ENCODE data around the gene RAN.
"Not testable (repeated sequence)": the region's sequence is repeated elsewhere in the genome, so short reads cannot be mapped to it uniquely, and the experiment has no call there.

The RAN gene

DNA sequence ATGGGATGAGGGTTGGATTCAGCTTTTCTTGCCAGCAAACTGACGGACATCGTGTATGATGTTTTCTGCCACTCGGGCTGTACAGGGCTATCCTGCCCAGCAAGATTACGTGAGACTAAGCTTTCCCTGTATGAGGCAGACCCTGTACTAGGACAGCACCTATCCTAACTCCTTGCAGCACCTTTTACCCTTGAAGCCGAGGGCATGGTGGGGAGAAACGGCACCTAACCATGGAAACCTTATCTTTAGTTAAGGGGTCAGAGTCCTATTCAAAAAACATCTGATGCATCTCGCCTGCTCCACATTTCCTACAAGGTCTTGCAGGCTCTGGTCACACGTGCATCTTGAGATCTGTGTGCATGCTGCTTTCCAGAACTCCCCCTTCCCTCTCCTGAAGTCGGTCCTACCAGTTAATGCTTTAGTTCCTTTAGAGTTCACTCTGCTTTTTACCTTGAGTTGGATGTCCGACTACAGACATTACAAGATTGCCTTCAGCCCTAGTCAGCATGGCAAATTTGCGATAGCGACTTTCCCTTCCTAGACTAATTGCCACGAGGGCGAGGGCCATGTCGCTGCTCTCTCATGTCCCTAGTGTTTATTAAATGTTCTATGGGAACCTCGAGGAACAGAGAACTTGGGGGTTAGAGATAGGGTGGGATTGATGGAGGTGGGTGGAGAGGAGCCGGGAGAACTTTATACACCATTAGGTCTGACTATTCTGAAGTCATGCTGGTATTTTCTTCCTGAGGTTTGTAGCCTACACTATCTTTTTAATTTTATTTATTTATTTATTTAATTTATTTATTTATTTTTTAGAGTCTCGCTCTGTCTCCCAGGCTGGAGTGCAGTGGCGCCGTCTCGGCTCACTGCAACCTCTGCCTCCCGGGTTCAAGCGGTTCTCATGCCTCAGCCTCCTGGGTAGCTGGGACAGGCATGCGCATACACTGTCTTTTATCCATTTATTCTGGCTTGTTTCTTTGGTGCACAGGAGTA, 6.6 kb downstream of the RAN start:
- no peak for DNase-seq (ENCODE audit: low spot score)

DNA sequence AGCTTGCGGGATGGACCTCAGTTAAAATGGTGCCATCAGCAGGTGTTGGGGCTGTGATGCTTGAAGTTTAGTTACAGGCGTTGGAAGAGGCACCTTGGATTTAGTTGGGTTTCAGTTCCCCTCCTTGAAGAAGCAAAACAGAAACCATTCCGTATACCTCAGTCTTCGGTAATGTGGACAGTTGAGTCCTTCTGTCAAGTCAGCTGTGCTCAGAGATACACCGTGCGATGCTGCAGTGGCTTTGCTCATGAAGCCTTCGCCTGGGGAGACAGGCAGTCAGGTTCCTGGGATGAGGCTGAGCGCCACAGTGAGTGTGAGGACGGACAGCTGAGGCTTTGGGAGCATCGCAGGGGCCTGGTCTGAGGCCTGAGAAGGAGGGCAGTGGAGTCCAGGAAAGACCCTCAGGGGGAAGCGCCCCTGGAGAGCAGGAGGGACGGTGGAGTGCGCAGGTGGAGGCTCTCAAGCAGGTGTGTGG, 7.4 kb downstream of the RAN start:
- DNase-seq (ENCODE audit: low spot score): no peak

DNA sequence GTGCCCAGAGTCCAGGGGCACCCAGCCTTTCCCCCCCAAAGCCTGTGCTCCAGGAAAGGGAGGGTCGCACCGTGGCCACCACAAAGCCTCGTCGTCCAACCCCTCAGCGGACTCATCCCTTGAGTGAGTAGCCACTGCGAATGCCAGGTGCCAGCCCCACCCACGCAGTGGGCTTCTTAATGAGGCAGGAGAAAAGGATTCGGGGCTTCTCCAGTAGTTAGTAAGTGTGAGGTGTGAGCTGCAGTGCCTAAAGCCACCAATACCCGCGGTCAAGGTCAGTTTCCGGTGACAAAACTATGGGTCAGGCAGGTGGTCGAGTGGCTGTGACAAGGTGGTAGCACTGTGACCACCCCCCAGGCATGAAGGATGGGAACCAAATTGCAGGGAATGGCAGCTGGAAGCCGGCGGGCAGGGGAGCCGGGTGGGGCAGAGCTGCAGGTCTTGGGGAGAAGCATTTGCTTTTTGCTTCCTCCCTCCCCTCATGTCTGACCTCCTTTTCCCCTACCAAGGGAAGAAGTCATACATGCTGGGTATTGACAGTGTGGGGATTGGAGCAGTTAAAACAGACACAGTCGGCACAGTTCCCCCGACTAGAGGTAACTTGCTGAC, 8.0 kb downstream of the RAN start:
- no peak for DNase-seq (ENCODE audit: low spot score)

DNA sequence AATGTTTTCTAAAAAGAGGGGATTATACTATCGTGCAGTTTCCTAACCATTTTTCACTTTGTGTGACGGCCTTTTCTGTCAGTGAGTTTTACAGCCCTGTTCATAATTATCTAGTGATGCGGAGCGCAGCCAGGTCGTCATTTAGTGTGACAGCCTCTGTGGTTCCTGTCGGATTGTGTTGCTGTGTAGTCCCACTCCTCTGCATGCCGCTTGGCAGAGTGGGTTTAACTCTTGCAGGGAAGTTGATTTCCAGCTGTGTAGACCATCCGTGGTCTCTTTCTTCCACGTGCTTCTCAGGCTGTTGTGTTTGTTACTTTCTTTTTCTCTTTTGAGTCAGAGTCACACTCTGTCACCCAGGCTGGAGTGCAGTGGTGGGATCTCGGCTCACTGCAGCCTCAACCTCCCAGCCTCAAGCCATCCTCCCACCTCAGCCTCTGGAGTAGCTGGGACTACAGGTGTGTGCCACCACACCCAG, 8.6 kb downstream of the RAN start:
- no peak for DNase-seq (ENCODE audit: low spot score)

DNA sequence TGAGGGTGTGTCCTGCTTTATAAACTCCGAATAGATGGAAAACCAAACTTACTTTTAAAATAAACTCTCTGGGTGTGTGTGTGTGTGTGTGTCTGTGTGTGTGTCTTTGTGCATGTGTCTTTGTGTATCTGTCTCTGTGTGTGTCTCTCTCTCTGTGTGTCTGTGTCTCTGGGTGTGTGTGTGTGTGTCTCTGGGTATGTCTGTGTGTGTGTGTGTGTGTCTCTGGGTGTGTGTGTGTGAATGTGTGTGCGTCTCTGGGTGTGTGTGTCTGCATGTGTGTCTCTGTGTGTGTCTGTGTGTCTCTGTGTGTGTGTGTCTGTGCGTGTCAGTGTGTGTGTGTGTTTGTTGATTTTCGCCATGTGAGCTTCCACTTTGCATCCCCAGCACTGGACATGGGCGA, 9.2 kb downstream of the RAN start:
- DNase-seq (ENCODE audit: low spot score): no peak

DNA sequence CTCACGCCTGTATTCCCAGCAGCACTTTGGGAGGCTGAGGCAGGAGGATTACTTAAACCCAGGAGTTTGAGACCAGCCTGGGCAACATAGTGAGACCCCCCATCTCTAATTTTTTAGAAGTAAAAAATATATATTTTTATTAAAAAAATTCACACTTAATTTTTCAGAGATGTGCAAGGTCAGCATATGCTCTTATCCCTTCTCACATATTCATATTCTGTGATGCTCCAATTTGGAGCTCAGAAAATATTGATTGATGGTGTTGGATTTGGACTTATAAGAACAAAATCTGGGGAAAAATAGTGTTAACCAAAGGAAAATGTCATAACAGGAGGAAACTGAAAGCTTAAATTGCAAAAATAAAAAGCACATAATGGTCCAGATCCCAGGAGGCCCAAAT, 9.7 kb downstream of the RAN start:
- DNase-seq (ENCODE audit: low spot score): no peak

DNA sequence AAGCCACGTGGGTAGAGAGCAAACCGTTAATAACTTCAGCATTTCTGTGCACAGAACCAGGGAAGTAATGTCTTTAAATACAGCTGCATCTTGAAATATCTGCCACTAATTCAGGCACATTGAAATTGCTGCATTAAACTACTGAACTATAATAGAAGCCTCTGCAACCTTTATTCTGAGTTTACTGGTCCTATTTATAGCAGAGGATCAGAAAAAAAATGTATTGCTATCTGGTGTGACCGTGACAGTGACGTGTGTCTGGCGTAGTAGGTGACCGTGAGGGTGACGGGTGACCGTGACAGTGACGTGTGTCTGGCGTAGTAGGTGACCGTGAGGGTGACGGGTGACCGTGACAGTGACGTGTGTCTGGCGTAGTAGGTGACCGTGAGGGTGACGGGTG, 15.3 kb downstream of the RAN start:
- DNase-seq (ENCODE audit: low spot score): not testable (repeated sequence)

DNA sequence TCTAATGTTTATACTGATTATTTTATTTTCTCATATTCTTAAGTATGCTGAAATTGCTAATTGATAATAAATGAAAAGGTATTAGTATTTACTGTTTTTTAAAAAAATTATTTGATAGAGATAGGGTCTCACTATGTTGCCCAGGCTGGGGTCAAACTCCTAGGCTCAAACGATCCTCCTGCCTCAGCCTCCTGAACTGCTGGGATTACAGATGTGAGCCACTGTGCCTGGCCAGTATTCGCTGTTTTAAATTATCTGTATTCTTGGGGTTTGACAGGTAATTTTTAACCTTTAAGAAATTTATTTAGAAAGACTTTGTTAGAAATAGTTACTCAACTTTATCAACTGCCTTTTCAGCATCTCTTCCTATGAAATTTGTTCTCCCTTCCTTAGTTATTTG, 32.2 kb downstream of the RAN start:
- DNase-seq (ENCODE audit: low spot score): no peak

DNA sequence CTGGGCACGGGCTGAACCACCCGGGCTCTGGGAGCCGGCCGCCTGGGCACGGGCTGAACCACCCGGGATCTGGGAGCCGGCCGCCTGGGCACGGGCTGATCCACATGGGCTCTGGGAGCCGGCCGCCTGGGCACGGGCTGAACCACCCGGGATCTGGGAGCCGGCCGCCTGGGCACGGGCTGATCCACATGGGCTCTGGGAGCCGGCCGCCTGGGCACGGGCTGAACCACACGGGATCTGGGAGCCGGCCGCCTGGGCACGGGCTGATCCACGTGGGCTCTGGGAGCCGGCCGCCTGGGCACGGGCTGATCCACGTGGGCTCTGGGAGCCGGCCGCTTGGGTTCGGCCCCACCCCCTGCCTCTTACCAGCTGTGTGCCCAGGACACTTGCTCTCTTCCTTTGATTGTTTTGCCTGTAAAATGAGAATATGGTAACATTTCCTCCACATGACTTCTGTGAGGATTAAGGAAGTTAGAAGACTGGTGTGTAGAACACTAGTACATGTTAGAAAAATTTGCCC, 33.1 kb downstream of the RAN start:
- DNase-seq (ENCODE audit: low spot score): not testable (repeated sequence)

DNA sequence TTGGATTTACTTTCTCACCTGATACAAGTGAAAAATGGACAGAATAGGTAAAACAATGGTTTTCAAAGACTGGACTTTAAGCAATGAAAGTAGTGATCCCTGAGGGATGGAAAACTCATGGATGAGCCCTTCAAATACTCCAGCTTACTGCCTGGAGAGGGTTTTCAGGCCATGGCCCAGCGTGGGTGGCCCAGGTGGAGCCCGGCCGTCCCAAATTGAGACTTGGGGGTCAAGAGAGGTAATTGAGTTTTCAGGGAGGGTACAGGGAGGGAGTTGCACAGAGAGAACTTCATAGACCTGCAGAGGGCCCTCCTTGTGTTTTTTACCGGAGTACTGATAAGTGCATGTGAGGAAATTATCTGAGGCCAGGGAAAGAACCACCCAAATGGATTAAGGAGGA, 37.2 kb downstream of the RAN start:
- DNase-seq (ENCODE audit: low spot score): no peak

DNA sequence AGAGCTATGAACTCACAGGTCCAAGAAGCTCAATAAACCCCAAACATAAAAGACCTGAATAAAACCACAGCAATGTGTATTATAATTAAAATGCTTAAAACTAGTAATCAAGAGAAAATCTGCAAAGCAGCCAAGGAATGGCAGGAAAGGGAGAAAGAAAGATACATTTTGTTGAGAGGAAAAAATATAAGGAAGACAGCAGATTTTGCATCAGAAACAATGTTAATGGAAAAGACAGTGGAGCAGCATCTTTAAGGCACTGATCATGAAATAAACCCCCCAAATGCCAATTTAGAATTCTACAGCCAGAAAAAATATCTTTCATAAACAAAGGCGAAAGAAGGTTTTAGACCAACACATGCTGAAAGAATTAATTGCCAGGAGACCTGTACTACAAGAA, 39.3 kb downstream of the RAN start:
- DNase-seq (ENCODE audit: low spot score): no peak

DNA sequence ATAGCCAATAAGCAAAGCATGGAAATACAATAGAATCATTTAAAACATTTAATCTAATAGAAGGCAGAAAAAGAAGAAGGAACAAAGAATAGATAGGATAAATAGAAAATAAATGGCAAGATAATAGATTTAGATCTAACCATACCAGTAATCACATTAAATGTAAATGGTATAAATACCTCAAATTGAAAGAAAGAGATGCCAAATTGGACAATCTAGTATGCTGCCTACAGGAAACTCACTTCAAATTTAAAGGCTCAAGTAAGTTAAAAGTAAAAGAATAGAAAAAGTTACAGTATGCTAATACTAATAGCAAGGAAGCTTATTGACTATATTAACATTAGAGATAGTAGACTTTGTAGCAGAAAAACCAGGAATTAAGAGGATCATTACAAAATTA, 40.1 kb downstream of the RAN start:
- DNase-seq (ENCODE audit: low spot score): no peak

DNA sequence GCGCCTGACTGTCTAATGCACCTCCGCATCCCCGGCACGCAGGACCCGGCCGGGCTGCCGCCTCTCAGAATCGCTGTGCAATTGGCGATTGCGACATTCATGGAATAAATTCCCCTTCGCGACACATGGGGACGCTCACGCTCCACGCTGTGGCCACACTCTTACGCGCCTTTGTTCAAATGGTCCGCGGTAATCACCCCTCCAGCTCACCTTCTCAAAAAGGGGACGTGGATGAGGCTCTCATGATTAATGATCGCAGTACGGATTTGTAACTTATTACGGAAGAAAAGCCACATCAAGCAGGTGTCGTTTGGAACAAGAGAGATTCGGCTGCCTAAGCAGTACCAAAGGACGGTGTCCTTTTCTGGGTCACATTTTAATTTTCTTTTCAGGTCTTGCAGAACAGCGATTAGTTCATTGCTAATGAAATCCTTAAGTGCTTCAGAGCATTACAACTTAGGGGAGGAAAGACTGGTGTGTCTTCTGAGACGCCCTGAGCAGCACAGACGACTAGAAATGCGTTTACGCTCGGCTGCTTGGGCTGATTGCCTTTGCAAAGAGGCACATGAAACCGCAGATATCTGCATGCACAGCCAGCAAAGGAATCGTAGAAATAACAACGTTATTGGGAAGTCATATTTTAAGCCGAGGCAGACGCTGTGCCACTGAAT, 44.5 kb downstream of the RAN start:
- DNase-seq (ENCODE audit: low spot score): peak; percentile 59

DNA sequence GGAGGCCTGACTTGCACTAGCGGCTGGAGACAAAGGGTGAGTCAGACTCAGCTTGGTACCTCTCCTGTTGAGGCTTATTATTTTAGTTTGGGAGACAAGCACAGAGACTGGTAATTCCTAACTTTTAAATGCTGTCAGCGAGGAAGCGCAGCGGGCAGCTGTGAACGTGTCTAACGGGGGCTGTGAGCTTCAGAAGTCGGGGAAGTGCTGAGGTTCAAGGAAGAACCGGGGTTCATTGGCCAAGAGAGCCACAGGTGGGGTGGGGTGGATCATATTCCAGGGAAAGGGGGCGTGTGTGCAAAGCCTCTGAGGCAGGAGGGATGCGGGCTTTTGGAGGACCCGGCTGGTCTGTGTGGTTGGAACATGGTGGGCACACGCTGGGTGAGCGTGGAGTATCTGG, 45.7 kb downstream of the RAN start:
- DNase-seq (ENCODE audit: low spot score): no peak

DNA sequence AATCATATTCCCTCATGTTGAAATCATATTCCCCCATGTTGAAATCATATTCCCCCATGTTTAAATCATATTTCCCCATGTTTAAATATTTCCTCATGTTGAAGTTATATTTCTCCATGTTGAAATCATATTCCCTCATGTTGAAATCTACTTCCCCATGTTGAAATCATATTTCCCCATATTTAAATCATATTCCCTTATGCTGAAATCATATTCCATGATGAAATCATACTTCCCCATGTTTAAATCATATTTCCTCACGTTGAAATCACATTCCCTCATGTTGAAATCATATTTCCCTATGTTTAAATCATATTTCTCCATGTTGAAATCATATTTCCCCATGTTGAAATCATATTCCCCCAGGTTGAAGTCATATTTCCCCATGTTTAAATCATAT, 47.2 kb downstream of the RAN start:
- DNase-seq (ENCODE audit: low spot score): no peak

DNA sequence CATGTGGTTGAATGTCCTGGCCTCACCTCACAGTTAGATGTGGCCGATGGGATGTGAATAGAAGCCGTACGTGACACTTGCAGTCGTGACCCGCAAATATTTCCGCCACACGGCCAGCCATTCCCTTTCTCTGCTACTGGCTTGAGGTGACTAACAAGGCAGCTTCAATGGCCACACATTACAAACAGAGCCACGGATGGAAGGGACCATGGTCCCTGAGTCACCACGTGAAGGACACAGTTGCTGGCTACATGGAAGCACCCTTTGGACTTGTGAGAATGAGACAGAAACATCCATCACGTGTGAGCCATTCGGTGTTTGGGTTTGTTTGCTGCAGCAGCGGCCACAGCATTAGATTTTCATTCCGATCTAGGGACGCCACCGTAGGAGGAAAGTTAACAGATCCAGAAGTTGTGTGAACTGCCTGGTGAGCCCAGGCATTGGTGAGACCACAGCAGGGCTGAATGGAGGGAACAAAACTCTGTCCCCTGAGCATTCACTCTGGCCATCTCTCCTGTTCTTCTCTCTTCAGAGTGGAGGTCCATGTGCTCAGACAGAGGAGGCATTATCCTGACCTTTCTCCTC, 48.3 kb downstream of the RAN start:
- no peak for DNase-seq (ENCODE audit: low spot score)

DNA sequence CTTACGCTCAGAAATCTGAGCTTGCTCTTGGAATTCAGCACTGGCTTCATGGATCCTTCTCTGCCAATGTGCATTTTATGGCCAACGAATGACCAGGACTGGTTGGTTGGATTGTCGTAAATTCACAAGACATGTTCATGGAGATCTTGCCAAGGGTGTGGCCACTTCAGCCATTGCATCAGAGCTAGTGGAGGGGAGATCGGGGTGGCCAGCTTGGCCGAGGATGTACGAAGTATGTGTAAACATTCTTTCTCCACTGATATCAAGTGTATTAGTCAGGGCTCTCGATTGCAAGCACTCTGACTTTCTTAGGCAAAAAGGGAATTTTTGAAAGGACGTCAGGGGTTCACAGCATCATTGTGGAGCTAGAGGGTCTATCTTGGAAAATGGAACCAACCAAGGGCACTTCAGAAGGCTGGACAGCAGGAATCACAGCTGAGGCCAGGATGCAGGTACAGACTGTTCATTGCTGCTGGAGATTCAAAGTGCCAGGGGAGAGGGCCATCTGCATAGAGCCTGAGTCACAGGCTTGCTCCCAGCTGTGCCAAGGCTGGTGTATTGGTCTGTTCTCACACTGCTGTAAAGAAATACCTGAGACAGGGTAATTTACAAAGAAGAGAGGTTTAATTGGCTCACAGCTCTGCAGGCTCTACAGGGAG, 49.0 kb downstream of the RAN start:
- no peak for DNase-seq (ENCODE audit: low spot score)

DNA sequence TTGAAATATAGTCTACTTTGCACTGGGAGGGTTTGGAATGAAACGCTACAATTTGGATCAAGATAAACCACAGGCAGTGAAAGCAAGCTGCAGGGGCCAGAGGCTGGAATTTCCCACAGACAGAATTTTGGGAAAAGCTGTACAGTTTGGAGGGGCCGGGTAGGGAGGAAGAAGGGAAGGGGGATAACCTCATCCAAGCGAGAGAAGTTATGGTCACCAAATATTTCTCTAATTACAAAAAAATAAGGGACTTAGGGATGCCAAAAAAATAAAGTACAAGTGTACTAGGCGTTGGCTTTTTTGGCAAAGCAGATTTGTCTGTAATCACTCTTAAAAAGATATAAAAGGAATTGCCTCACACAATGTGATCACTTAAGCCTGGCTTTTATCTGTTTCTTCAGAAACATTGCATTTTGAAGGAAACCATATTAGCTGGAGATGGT, 50.7 kb downstream of the RAN start:
- no peak for DNase-seq (ENCODE audit: low spot score)

DNA sequence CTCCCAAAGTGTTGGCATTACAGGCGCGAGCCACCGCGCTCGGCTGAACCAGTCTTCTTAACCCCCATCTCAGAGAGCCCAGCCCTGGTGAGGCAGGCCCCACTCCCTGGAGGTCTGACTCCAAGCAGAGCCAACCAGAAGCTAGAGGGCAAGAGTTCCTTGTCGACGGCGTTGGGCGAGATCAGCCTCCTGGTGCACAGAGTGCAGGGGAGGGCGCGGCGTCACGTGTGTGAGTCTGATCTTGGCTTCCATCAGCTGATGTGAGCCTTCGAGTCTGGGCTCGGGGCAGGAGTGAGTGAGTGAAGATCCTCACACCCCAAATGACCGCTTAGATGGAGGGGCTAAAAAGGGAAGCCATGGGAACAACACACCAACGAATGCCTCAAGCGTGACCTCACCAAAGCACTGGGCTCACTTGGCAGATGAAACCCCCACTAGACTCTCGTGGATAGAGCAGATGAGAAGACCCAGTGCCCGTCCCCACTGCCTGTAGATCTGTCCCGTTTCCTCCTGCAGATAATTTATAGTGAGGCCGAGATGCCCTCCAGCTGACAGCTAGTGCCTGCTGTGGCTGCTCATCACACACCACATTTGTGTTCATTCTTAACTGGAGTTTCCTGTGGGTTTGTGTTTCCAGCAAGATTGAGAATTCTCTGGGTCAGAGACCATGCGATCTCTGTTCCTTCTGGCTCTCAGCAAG, 53.2 kb downstream of the RAN start:
- no peak for DNase-seq (ENCODE audit: low spot score)

DNA sequence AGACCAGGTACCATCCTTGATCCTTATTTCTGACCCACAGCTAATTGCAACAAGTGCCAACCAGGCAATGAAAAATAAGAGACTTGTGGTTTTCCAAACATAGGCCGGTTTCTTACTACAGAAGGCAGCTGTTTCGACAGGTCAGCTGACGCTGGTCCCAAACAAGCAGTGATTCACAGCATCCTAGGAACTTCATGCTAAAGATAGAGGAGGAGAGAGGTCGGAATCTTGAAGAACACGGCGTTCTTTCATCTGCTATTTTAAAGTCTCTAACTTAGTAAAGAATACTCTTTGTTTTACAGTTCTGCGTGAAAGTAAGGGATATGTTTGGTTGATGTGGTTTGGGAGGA, 53.8 kb downstream of the RAN start:
- no peak for DNase-seq (ENCODE audit: low spot score)

Data from putamen (tissue), 1 donor.